Activated T-cell treated with anti-CD3 and anti-CD28 coated beads, Interleukin-2, amount 50 U/mL, for 1 hour (primary cell): ENCODE measurements around the gene ANO1.

Source experiments
- DNase-seq: peaks from one replicate; pipeline ENCODE4 v3.0.0-alpha.2; 2020

The ANO1 gene

GRCh38 chr11:70142221-70142875 is 64.2 kb downstream of the ANO1 start:
- no peak for DNase-seq

DNA sequence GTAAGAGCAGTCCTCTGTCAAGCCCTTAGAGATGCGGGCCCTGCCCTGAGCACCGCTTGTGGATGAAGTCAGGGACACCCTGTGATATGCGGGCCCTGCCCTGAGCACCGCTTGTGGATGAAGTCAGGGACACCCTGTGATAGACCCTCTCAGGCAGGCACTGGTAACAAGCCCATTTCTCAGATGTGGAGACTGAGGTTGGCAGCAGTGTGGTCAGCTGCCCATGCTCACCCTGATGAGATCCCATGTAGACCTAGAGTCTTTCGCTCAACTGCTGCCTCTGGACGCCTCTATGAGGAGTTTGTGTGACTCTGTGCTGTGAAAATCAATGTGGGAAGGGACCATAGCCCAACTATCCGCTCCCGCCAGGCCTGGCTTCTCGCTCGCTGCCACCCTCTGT is 66.1 kb downstream of the ANO1 start:
- no peak for DNase-seq

GRCh38 chr11:70145071-70145470 is 67.0 kb downstream of the ANO1 start:
- no peak for DNase-seq

- no peak for DNase-seq
Observed at GRCh38 chr11:70145841-70146240, 67.7 kb downstream of the ANO1 start.

- DNase-seq: no peak
Observed at GRCh38 chr11:70146299-70146698, 68.2 kb downstream of the ANO1 start.

GRCh38 chr11:70146895-70147520 is 68.9 kb downstream of the ANO1 start:
- no peak for DNase-seq

- no peak for DNase-seq
Observed at GRCh38 chr11:70147668-70148067, 69.6 kb downstream of the ANO1 start.

GRCh38 chr11:70151671-70152070 is 73.6 kb downstream of the ANO1 start:
- DNase-seq: no peak

DNA sequence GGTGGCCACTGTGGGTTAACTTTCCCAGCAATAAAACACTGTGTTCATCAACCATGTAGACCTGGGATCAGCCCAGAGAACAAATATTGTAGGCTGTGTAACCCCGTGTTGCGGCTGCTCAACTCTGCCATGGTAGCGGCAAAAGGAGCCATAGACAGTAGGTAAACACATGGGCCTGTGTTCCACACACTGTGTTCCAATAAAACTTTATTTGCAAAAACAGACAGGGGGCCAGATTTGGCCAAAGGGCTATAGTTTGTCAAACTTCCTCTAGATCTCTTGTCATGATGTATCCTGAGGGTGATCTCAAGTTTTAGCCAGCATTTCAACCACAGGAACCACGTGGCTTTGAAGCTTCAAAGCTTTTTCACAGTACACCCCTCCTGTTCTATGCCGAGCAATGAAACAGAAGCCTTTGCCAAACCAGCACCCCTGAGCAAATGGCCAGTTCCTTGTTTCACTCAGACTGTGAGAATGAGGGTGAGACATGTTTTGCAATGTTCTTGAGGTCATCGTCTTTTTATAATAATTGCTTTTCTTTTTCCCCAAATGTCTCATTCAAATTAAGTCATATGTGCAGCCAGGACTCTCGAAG is 75.1 kb downstream of the ANO1 start:
- DNase-seq: no peak

GRCh38 chr11:70155386-70155785 is 77.3 kb downstream of the ANO1 start:
- DNase-seq: no peak

DNA sequence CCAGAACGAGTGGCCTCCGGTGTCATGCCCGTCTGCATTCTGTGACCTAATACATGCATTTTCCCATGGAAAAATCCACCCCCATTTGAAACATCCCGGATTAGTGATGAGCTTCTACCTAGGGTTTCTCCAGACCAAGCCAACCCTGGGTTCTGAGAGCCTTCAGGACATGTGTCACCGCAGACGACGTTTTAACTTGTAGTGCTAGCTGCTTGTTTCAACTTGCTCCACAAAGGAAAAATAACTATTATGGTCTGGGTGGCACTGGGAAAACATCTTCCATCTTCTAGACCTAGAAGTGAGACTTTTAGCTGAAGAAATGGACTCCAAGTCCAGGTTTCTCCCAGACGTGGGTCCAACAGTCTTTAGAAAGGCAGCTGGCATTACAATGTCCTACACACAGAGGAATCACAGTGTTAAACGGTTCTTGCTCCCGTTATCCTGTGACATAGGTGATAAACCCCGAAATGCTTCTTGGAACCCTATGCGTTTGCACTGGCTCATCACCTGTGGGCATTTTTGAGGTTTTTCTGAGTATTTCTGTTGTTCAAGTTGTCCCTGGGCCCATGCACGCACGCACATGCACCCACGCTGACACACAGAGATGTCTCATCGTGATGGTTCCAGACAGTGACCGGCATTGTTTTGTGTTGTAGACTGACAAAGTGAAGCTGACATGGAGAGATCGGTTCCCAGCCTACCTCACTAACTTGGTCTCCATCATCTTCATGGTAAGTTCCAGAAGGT is 78.3 kb downstream of the ANO1 start:
- DNase-seq: no peak

DNA sequence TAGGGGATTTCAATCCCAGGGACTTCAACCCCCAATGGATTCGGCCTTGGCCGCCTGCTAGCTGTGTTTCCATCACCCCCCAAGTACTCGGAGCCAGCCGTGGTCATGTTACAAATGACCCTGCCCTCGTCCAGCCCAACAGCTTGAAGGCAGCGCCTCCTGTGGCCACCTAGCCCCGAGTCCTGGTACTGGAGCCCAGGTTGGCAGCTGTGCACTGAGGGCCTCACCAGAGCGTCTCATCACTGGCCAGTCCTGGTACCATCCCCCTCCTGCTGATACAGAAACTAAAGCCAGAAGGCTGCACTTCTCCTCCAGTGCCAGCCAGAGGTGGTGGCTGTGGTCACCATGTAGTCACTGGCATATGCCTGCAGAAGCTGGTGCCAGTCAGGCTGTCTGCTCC is 80.1 kb downstream of the ANO1 start:
- no peak for DNase-seq

DNA sequence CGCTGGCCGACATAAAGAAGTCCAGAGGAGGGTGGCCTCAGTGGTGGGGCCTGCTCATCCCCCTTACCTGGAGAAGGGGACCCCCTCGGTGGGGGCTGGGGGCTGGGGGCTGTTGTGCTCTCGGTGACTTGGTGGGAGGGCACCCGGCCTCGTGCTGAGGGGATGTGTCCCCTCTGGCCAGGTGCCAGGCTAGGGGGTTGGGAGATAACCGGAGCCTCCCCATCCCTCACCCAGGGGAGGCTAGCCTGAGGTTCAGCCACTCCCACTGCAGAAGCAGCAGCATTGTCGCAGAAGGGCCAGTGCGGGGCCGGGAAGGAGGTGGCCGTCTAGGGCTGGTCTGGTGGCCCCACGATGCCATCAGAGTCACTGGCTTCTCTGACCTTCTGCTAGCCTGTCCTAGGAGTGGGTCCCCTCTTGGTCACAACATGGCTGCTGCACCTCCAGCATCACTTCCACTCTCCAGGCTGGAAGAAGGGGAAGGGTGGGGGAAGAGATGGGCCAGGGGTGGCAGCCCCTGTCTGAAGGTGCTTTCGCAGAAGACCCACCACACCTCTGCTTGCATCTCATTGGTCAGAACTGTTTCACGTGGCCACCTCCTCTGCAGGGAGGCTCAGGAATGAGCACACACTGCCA is 80.8 kb downstream of the ANO1 start:
- no peak for DNase-seq

GRCh38 chr11:70159627-70160570 is 81.8 kb downstream of the ANO1 start:
- DNase-seq: no peak

DNA sequence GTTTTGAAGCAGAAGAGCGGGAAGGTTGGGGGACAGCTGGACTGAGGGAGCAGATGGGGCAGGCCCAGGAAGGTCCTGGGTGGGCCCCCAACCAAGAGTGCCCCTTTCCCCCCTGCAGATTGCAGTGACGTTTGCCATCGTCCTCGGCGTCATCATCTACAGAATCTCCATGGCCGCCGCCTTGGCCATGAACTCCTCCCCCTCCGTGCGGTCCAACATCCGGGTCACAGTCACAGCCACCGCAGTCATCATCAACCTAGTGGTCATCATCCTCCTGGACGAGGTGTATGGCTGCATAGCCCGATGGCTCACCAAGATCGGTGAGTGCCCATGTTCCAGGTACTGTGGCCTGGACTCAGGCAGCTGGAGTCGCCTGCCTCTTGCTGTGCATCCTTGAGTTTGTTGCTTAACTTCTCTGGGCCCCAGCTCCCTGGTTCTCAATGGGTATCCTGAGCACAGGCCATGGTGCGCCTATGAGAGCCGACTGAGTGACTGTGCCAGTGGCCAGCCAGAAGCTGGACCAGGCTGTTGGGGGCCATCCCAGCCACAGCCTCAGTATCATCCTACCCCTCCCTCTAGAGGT is 83.0 kb downstream of the ANO1 start:
- DNase-seq: no peak

DNA sequence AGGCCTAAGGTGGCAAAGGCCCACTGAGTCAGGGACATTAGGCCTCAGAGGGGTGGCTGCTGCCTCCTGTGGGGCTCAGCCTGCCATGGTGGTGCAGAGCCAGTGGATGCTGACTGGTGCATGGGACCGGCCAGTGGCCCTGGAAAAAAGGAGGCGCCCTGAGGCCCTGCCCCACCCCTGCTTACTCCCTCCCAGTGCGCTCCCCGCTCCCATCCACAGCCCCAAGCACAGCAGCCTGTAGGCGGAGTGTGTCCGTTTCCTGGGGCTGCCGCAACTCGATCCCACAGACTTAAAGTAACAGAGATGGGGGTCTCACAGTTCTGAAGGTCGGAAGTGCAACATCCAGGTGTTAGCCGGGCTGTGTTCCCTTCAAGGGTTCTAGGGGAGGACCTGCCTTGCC is 86.6 kb downstream of the ANO1 start:
- DNase-seq: no peak

- DNase-seq: no peak
Observed at GRCh38 chr11:70167120-70167519, 89.0 kb downstream of the ANO1 start.

- DNase-seq: no peak
Observed at GRCh38 chr11:70167723-70168404, 89.7 kb downstream of the ANO1 start.

GRCh38 chr11:70168405-70168754 is 90.3 kb downstream of the ANO1 start:
- DNase-seq: no peak

DNA sequence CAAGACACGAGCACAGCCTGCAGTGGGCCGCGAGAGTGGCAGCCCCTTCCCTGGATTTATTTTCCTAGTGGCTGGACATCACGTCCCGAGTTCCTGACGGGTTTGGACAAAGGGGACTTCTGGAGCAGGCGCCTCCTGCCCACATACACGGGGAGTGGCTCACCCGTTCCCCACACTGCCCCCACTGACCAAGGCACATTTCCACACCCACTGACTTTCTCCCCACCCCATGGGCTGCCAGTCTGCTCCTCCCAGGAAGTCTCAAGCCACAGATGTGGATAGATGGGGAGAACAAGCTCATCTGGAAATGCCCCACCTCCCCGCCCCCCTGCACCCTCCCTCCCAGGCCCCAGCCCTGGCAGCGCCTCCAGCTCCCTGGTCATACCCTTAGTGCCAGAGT is 91.0 kb downstream of the ANO1 start:
- DNase-seq: no peak

GRCh38 chr11:70169632-70170031 is 91.5 kb downstream of the ANO1 start:
- DNase-seq: no peak
